GM12878 (cell line): ENCODE results near the gene ADARB1. TPM values are rescaled to one million over a fixed set of nuclear protein-coding genes. Genes with fewer than 3 reads are reported as not detected.

Experiments used
- ATAC-seq: fragments of 200-7000 bp; cut with Tn5 transposase; 3 replicates; pipeline ENCODE4 v1.9.1; 2020; ENCODE audit warnings: mild to moderate bottlenecking, moderate library complexity
- BruUV-seq: library from RNA; stranded (reverse); fragments of 400-500 nt; replicated peaks from 2 replicates; lab custom pipeline; 2021; lab: Mats Ljungman, UMichigan
- CTCF ChIA-PET: fragments of 300-600 bp; sonication (Branson Sonifier 250); formaldehyde crosslinking; extraction: SDS; loops from one replicate; lab custom pipeline; 2021; ENCODE audit warnings: inconsistent platforms; lab: Yijun Ruan, JAX
- POLR2A ChIA-PET: fragments of 350-600 bp; formaldehyde crosslinking; extraction: SDS; loops from one replicate; lab custom pipeline; 2021; ENCODE audit warnings: inconsistent platforms; lab: Charles Lee
- RAD21 ChIA-PET: fragments of 300-600 bp; sonication (Branson Sonifier 250); formaldehyde crosslinking; loops from one replicate; lab custom pipeline; 2023; ENCODE audit warnings: antibody characterized with exemption; ENCODE audit not compliant: unreplicated experiment; lab: Charles Lee
- SMC1A ChIA-PET: fragments of 300-600 bp; sonication (Branson Sonifier 250); formaldehyde crosslinking; loops from one replicate; lab custom pipeline; 2023; ENCODE audit not compliant: unreplicated experiment, uncharacterized antibody; lab: Charles Lee
- DNase-seq: peaks from one replicate; pipeline ENCODE4 v3.0.0-alpha.2; 2011; ENCODE audit warnings: low read depth, low spot score
- FAIRE-seq: peaks from 3 replicates; lab custom pipeline; 2011; peaks lifted over from hg19 to GRCh38; lab: Jason Lieb, UNC
- H2AFZ ChIP-seq: 2 replicates; pipeline ENCODE4 v1.6.0; 2011; ENCODE audit warnings: low read depth, low read length, control low read depth; ENCODE audit not compliant: control insufficient read depth
- H3K27ac ChIP-seq: 2 replicates; pipeline ENCODE4 v1.5.1; 2011; ENCODE audit warnings: control low read depth; ENCODE audit not compliant: control insufficient read depth, insufficient read depth
- H3K27me3 ChIP-seq, 2 experiments: replicated peaks in 1 of 2; 2 replicates each; pipeline versions ENCODE4 v1.6.0 to v1.6.1; 2011; ENCODE audit warnings: low read length in 1 of 2; ENCODE audit not compliant: control insufficient read depth in 2 of 2, insufficient read depth in 2 of 2
- H3K36me3 ChIP-seq, 2 experiments: 2 replicates each; pipeline ENCODE4 v1.5.1; 2011; ENCODE audit warnings: low read length in 1 of 2; ENCODE audit not compliant: control insufficient read depth in 2 of 2, insufficient read depth in 2 of 2
- H3K4me1 ChIP-seq: 2 replicates; pipeline ENCODE4 v1.6.1; 2011; ENCODE audit warnings: mild to moderate bottlenecking, low read length, moderate library complexity, mixed read lengths; ENCODE audit not compliant: control insufficient read depth, insufficient read depth
- H3K4me2 ChIP-seq: 2 replicates; pipeline ENCODE4 v1.6.0; 2011; ENCODE audit warnings: control low read depth; ENCODE audit not compliant: control insufficient read depth, insufficient read depth
- H3K4me3 ChIP-seq: fragments of 200-600 bp; sonication (generic); 2 replicates; pipeline ENCODE4 v1.5.1; 2016
- H3K79me2 ChIP-seq: 2 replicates; pipeline ENCODE4 v1.6.0; 2011; ENCODE audit warnings: low read length; ENCODE audit not compliant: control insufficient read depth, insufficient read depth
- H3K9ac ChIP-seq: 2 replicates; pipeline ENCODE4 v1.8.0; 2011; ENCODE audit warnings: low read length, control low read depth, mixed read lengths; ENCODE audit not compliant: control insufficient read depth, insufficient read depth
- H3K9me3 ChIP-seq: replicated peaks from 3 replicates; pipeline ENCODE4 v1.5.1; 2011; ENCODE audit warnings: mild to moderate bottlenecking, low read length; ENCODE audit not compliant: control insufficient read depth, insufficient read depth
- H4K20me1 ChIP-seq: 2 replicates; pipeline ENCODE4 v1.6.0; 2011; ENCODE audit not compliant: control insufficient read depth, insufficient read depth
- CBFB ChIP-seq: IDR thresholded peaks from 2 replicates; pipeline ENCODE4 v1.6.1; 2016; ENCODE audit warnings: antibody characterized with exemption, low read depth
- CEBPB ChIP-seq, 2 experiments: fragments of 150-350 bp in 1 of 2; IDR thresholded peaks; 2 replicates each; pipeline ENCODE4 v1.6.1; 2012 to 2014; ENCODE audit warnings: low read depth in 2 of 2, low read length in 2 of 2, borderline replicate concordance in 1 of 2, inconsistent platforms in 1 of 2
- PAX5 ChIP-seq: IDR thresholded peaks from 2 replicates; pipeline ENCODE4 v1.6.1; 2011; ENCODE audit warnings: low read depth, low read length, borderline replicate concordance
- RELA ChIP-seq: fragments of 450-650 bp; IDR thresholded peaks from 2 replicates; pipeline ENCODE4 v1.8.0; 2014; ENCODE audit warnings: borderline replicate concordance; ENCODE audit not compliant: partially characterized antibody
- SRF ChIP-seq, 2 experiments: IDR thresholded peaks; 2 replicates each; pipeline ENCODE4 v1.6.1; 2011; ENCODE audit warnings: low read depth in 2 of 2, low read length in 2 of 2, mild to moderate bottlenecking in 1 of 2, moderate library complexity in 1 of 2
- STAT3 ChIP-seq: IDR thresholded peaks from 2 replicates; pipeline ENCODE4 v1.6.1; 2011; ENCODE audit warnings: low read depth, low read length, improper control_type of control experiment
- TBL1XR1 ChIP-seq: IDR thresholded peaks from 2 replicates; pipeline ENCODE4 v1.6.1; 2012; ENCODE audit warnings: low read depth, low read length, improper control_type of control experiment
- YY1 ChIP-seq: IDR thresholded peaks from 2 replicates; pipeline ENCODE4 v1.6.1; 2011; ENCODE audit warnings: low read depth, mild to moderate bottlenecking, low read length
- WGBS: methylation state at CpG from one replicate; pipeline ENCODE4 v1.1.6; 2016; ENCODE audit warnings: low lambda C conversion rate; ENCODE audit not compliant: insufficient replicate concordance, insufficient coverage; ENCODE audit errors: missing lambda C conversion rate; 5-methylcytosine and 5-hydroxymethylcytosine counted together
- in situ Hi-C: fragments of 300-500 bp; cut with MboI; formaldehyde crosslinking; loops from 9 replicates; pipeline ENCODE4 v1.14.3; 2018; ENCODE audit warnings: mixed read lengths
- intact Hi-C: fragments of 100-400 bp; cut with micrococcal nuclease; formaldehyde crosslinking; loops from one replicate; pipeline ENCODE4 v1.14.2; 2022; ENCODE audit not compliant: unreplicated experiment
- polyA plus RNA-seq, 11 experiments: library from polyadenylated mRNA; depleted of rRNA in 4 of 11; unstranded in 6 of 11; stranded (reverse) in 5 of 11; fragments of >200 nt; fragmentation: Nextera tagmentation in 4 of 11; fragmentation: Illumina TruSeq in 1 of 11; extraction: Ambion mirVana in 4 of 11; extraction: Trizol in 1 of 11; gene quantifications; 1 replicate in 1 of 11; 2 replicates in 10 of 11; pipeline versions ENCODE4 v1.2.1 to v1.2.3, GENCODE V29; 2011 to 2016; ENCODE audit warnings: inconsistent platforms in 2 of 11, missing spikeins in 2 of 11, low read depth in 1 of 11
- total RNA-seq, 4 experiments: library from RNA; depleted of rRNA in 3 of 4; stranded (reverse); fragments of >200 nt in 3 of 4; fragmentation: Illumina TruSeq in 1 of 4; extraction: Trizol in 1 of 4; gene quantifications; 2 replicates each; pipeline versions ENCODE4 v1.2.1 to v1.2.3, GENCODE V29; 2013 to 2021
- TF ChIP-seq, protein P1 (sequence below), 3 experiments: IDR thresholded peaks in 2 of 3; conservative IDR thresholded peaks in 1 of 3; 2 replicates each; pipeline ENCODE4 v1.5.1; 2011; ENCODE audit warnings: low read depth in 3 of 3, low read length in 3 of 3, mild to moderate bottlenecking in 3 of 3, control low read depth in 2 of 3, moderate library complexity in 2 of 3, inconsistent platforms in 1 of 3, mixed read lengths in 1 of 3; ENCODE audit not compliant: control insufficient read depth in 2 of 3, insufficient read depth in 1 of 3; ENCODE audit errors: extremely low read depth in 1 of 3
- TF ChIP-seq, protein P2 (sequence below): fragments of 450-650 bp; formaldehyde crosslinking; IDR thresholded peaks from 2 replicates; pipeline ENCODE4 v1.4.0; 2020; ENCODE audit warnings: mild to moderate bottlenecking, moderate library complexity
- TF ChIP-seq, protein P3 (sequence below): IDR thresholded peaks from 2 replicates; pipeline ENCODE4 v1.6.1; 2012; ENCODE audit warnings: improper control_type of control experiment, low read depth, low read length; ENCODE audit not compliant: insufficient replicate concordance
- TF ChIP-seq, protein P4 (sequence below): IDR thresholded peaks from 2 replicates; pipeline ENCODE4 v1.6.1; 2012; ENCODE audit warnings: low read length, inconsistent platforms

Gene ADARB1
- total and polyA plus RNA-seq, 10 of the 15 experiments (the other 5 are each of a cell fraction or from before 2014, with no cell fraction given), result 5.7 to 61.7 (median 25.3) TPM

DNA sequence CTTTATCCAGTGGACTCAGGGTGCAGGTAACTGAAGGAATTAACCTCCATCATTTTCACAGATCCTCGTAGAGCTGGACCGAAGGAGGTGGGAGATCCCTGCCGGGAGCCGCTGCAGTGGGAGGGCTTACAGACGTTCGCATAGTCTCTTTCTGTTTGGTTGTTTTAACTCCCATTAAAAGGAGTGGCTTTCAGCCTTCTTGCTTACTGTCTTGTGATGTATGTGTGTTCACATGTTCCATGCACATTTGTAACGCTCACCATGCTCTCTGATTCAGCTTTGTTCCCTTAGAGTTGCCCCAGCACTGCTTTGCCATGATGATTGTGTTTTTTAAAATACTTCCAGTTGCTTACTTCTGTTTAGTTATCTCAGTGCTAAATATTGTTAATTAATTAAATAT is 85.8 kb downstream of the ADARB1 start:
- Histone ChIP-seq H2AFZ (no peak overlapping the region), H3K4me3 (no peak overlapping the region), H4K20me1 (no peaks in the 10 kb centered on the region), H3K27me3 (no peaks in the 10 kb centered on the region), H3K79me2 (no peaks in the 10 kb centered on the region), H3K9me3 (no peaks in the 10 kb centered on the region; the same call in 2 of the 3 replicates), H3K4me1 (no peaks in the 10 kb centered on the region), H3K4me2 (no peak overlapping the region), H3K9ac (no peak overlapping the region), H3K27ac (no peak overlapping the region), H3K36me3 (peaks cover 0 to 1% of the 10 kb centered on the region in 2 experiments; a peak in 2 of 4 replicates)
- ATAC-seq (no peak), FAIRE-seq (no peak), DNase-seq (no peak)
- ChIA-PET SMC1A (interaction anchor here (1.5 kb wide), 1 partner anchor 10 kb away, joined by 3 read pairs; no protein-coding TSS in a partner anchor), CTCF (no interaction called here), POLR2A (no interaction called here), RAD21 (no interaction called here)
- 76% methylated on average over 7 of the region's 7 CpGs for WGBS
- BruUV-seq, result no TSS peak
- intact Hi-C loops, result no loop called here
- in situ Hi-C loops, result no loop called here
- TF ChIP-seq CBFB (no peak), RELA (no peak), SRF (IDR thresholded peaks at IDR 0.05; ENCODE audit: low read depth in 2 of 2, low read length in 2 of 2) (no peak), YY1 (no peak), TBL1XR1 (no peak), PAX5 (no peak), CEBPB (IDR thresholded peaks at IDR 0.05; ENCODE audit: borderline replicate concordance in 1 of 2, low read depth in 2 of 2, low read length in 2 of 2) (no peak), STAT3 (no peak)
- TF ChIP-seq, protein P1, sequence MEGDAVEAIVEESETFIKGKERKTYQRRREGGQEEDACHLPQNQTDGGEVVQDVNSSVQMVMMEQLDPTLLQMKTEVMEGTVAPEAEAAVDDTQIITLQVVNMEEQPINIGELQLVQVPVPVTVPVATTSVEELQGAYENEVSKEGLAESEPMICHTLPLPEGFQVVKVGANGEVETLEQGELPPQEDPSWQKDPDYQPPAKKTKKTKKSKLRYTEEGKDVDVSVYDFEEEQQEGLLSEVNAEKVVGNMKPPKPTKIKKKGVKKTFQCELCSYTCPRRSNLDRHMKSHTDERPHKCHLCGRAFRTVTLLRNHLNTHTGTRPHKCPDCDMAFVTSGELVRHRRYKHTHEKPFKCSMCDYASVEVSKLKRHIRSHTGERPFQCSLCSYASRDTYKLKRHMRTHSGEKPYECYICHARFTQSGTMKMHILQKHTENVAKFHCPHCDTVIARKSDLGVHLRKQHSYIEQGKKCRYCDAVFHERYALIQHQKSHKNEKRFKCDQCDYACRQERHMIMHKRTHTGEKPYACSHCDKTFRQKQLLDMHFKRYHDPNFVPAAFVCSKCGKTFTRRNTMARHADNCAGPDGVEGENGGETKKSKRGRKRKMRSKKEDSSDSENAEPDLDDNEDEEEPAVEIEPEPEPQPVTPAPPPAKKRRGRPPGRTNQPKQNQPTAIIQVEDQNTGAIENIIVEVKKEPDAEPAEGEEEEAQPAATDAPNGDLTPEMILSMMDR (IDR thresholded peaks at IDR 0.05 in 2 of 3, conservative IDR thresholded peaks at IDR 0.05 in 1 of 3; ENCODE audit: control insufficient read depth in 2 of 3, extremely low read depth in 1 of 3, insufficient read depth in 1 of 3, low read depth in 3 of 3, low read length in 3 of 3), result no peak
- TF ChIP-seq, protein P2, sequence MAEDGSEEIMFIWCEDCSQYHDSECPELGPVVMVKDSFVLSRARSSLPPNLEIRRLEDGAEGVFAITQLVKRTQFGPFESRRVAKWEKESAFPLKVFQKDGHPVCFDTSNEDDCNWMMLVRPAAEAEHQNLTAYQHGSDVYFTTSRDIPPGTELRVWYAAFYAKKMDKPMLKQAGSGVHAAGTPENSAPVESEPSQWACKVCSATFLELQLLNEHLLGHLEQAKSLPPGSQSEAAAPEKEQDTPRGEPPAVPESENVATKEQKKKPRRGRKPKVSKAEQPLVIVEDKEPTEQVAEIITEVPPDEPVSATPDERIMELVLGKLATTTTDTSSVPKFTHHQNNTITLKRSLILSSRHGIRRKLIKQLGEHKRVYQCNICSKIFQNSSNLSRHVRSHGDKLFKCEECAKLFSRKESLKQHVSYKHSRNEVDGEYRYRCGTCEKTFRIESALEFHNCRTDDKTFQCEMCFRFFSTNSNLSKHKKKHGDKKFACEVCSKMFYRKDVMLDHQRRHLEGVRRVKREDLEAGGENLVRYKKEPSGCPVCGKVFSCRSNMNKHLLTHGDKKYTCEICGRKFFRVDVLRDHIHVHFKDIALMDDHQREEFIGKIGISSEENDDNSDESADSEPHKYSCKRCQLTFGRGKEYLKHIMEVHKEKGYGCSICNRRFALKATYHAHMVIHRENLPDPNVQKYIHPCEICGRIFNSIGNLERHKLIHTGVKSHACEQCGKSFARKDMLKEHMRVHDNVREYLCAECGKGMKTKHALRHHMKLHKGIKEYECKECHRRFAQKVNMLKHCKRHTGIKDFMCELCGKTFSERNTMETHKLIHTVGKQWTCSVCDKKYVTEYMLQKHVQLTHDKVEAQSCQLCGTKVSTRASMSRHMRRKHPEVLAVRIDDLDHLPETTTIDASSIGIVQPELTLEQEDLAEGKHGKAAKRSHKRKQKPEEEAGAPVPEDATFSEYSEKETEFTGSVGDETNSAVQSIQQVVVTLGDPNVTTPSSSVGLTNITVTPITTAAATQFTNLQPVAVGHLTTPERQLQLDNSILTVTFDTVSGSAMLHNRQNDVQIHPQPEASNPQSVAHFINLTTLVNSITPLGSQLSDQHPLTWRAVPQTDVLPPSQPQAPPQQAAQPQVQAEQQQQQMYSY (CRISPR knock-in tag), result no peak
- TF ChIP-seq, protein P3, sequence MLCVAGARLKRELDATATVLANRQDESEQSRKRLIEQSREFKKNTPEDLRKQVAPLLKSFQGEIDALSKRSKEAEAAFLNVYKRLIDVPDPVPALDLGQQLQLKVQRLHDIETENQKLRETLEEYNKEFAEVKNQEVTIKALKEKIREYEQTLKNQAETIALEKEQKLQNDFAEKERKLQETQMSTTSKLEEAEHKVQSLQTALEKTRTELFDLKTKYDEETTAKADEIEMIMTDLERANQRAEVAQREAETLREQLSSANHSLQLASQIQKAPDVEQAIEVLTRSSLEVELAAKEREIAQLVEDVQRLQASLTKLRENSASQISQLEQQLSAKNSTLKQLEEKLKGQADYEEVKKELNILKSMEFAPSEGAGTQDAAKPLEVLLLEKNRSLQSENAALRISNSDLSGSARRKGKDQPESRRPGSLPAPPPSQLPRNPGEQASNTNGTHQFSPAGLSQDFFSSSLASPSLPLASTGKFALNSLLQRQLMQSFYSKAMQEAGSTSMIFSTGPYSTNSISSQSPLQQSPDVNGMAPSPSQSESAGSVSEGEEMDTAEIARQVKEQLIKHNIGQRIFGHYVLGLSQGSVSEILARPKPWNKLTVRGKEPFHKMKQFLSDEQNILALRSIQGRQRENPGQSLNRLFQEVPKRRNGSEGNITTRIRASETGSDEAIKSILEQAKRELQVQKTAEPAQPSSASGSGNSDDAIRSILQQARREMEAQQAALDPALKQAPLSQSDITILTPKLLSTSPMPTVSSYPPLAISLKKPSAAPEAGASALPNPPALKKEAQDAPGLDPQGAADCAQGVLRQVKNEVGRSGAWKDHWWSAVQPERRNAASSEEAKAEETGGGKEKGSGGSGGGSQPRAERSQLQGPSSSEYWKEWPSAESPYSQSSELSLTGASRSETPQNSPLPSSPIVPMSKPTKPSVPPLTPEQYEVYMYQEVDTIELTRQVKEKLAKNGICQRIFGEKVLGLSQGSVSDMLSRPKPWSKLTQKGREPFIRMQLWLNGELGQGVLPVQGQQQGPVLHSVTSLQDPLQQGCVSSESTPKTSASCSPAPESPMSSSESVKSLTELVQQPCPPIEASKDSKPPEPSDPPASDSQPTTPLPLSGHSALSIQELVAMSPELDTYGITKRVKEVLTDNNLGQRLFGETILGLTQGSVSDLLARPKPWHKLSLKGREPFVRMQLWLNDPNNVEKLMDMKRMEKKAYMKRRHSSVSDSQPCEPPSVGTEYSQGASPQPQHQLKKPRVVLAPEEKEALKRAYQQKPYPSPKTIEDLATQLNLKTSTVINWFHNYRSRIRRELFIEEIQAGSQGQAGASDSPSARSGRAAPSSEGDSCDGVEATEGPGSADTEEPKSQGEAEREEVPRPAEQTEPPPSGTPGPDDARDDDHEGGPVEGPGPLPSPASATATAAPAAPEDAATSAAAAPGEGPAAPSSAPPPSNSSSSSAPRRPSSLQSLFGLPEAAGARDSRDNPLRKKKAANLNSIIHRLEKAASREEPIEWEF, result no peak
- TF ChIP-seq, protein P4, sequence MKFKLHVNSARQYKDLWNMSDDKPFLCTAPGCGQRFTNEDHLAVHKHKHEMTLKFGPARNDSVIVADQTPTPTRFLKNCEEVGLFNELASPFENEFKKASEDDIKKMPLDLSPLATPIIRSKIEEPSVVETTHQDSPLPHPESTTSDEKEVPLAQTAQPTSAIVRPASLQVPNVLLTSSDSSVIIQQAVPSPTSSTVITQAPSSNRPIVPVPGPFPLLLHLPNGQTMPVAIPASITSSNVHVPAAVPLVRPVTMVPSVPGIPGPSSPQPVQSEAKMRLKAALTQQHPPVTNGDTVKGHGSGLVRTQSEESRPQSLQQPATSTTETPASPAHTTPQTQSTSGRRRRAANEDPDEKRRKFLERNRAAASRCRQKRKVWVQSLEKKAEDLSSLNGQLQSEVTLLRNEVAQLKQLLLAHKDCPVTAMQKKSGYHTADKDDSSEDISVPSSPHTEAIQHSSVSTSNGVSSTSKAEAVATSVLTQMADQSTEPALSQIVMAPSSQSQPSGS, result no peak
